ENCODE measurements around the gene GGTLC1.
"Not testable (repeated sequence)": the region's sequence is repeated elsewhere in the genome, so short reads cannot be mapped to it uniquely, and the experiment has no call there.

GRCh38 chr20:23994001-23994633 lies 5.5 kb upstream of the GGTLC1 start:
- not testable (repeated sequence) for TF ChIP-seq POLR2A, CTCF (IDR thresholded peaks at IDR 0.05)
